Mucosa of rectum (tissue), 2 donors: Measurements from ENCODE around the gene PTPN14.
"Not testable (repeated sequence)": the region's sequence is repeated elsewhere in the genome, so short reads cannot be mapped to it uniquely, and the experiment has no call there.

ENCODE experiments used
- H3K27ac ChIP-seq, 2 donors: one replicate each; pipeline ENCODE4 v1.7.0; 2013; ENCODE audit warnings: inconsistent platforms in 2 of 2, low read depth in 2 of 2, low read length in 2 of 2
- H3K27me3 ChIP-seq, 2 donors: one replicate each; pipeline ENCODE4 v1.7.0; 2013; ENCODE audit warnings: low read length in 2 of 2; ENCODE audit not compliant: control insufficient read depth in 2 of 2, insufficient read depth in 2 of 2
- H3K36me3 ChIP-seq, 2 donors: one replicate each; pipeline ENCODE4 v1.7.0; 2013; ENCODE audit warnings: low read length in 2 of 2; ENCODE audit not compliant: control insufficient read depth in 2 of 2, insufficient read depth in 2 of 2
- H3K4me1 ChIP-seq, 2 donors: one replicate each; pipeline ENCODE4 v1.7.0; 2013; ENCODE audit warnings: low read length in 2 of 2, mild to moderate bottlenecking in 1 of 2; ENCODE audit not compliant: control insufficient read depth in 2 of 2, insufficient read depth in 2 of 2
- H3K4me3 ChIP-seq, 2 donors: one replicate each; pipeline ENCODE4 v1.7.0; 2013; ENCODE audit warnings: low read length in 2 of 2
- H3K9ac ChIP-seq, 2 donors: one replicate each; pipeline ENCODE4 v1.7.0; 2013; ENCODE audit warnings: low read length in 2 of 2, low read depth in 1 of 2, mild to moderate bottlenecking in 1 of 2
- H3K9me3 ChIP-seq, 2 donors: one replicate each; pipeline ENCODE4 v1.7.0; 2013; ENCODE audit warnings: low read length in 2 of 2; ENCODE audit not compliant: control insufficient read depth in 2 of 2
- donor health status: healthy.
- donor health status: Normal muscosa, but diverticular disease.

The PTPN14 gene

DNA sequence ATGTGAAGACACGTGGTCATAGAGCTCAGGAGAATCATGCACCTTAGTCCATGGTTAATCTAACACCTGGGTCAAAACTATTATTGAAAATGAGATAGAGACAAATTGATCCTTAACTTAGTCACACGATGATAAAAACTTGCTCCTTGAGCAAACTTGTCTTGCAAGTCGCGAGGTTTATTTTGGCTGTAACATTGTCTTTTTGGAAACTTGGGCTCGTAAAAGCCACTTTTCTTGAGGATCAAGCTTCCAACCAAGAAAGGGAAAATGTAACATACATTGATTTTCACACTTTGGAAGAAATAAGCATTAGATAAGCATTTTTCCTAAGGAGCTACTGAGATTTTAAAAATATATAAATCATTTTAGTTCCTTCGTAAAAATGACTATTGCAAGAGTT, 31.7 kb upstream of the PTPN14 start:
- Histone ChIP-seq H3K27me3 (no peaks in the 10 kb centered on the region), H3K4me1 (no peaks in the 10 kb centered on the region), H3K36me3 (no peaks in the 10 kb centered on the region), H3K27ac (no peak overlapping the region), H3K4me3 (no peak overlapping the region), H3K9me3 (no peaks in the 10 kb centered on the region), H3K9ac (no peak overlapping the region)

DNA sequence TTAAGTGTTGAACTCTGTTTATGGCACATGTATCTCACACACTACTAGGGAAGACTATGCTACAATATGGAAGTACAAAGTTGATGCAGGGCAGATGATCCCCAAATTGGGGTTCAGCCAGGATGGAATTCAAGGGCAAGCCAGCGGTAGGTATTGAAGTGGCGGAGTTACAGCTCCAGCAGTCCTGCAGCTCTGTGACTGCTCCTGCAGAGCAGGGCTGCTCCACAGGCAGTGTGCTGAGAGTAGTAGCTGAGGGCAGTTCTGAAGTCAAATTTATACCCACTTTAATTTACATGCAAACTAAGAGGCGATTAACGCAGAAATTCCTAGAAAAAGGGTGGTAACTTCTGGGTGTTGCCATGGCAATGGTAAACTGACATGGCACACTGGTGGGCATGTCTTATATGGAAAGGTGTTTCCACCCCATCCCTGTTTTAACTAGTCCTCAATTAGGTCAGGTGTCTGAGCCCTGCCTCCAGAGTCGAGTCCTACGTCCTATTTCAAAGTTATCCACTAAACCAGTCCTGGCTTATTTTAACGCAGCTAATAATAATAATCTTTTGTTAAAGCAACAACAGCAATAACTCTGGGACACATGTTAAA, 31.0 kb upstream of the PTPN14 start:
- Histone ChIP-seq H3K36me3 (no peaks in the 10 kb centered on the region), H3K4me1 (no peaks in the 10 kb centered on the region), H3K4me3 (no peak overlapping the region), H3K27me3 (no peaks in the 10 kb centered on the region), H3K9ac (no peak overlapping the region), H3K27ac (no peak overlapping the region), H3K9me3 (no peaks in the 10 kb centered on the region)

DNA sequence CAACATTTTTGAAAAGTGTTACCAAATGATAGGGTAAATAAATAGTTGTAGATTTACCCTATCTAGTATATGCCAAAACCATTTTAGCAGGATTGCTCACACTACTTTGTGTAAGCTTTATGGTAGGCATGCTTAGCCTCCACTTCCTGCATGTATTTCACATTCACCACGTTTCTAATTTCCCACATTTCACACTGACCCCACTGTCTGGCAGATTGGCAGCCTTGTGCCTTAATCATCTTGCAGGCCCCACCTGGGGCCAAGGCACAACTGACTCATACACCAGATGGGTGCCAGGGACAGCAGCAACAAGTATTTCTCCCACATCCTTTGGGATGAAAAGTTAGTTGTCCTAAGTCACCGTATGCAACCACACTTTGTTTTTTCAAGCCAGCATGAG, 30.4 kb upstream of the PTPN14 start:
- no peak overlapping the region for H3K9ac ChIP-seq

DNA sequence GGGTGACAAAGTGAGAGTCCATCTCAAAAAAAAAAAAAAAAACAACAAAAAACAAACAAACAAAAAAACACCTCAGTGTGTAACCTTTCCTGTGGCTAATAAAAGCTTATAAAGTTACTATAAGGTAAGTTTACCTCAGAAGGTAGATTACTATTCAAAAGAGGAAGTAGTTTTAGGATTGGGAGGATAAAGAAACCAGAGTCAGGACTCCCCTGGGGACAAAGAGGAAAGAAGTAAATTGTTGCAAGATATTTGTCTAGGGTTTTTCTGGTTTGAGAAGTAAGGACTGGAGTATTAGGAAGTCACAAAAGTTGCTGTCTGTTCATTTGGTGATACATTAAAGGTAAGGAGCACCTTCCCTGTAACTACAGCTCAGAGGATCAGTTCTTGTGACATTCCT, 27.8 kb upstream of the PTPN14 start:
- Histone ChIP-seq H3K9ac (no peak overlapping the region), H3K9me3 (peaks cover 0 to 3% of the 10 kb centered on the region in 2 donors), H3K27ac (no peak overlapping the region), H3K4me1 (no peaks in the 10 kb centered on the region), H3K27me3 (no peaks in the 10 kb centered on the region), H3K4me3 (no peak overlapping the region), H3K36me3 (no peaks in the 10 kb centered on the region)

More for the DNA sequence above, 30.4 kb upstream of the PTPN14 start:
- H3K4me1 ChIP-seq = no peaks in the 10 kb centered on the region
- no peaks in the 10 kb centered on the region for H3K36me3 ChIP-seq
- H3K27me3 ChIP-seq = no peaks in the 10 kb centered on the region
- H3K4me3 ChIP-seq = no peak overlapping the region
- H3K9me3 ChIP-seq = no peaks in the 10 kb centered on the region
- H3K27ac ChIP-seq = no peak overlapping the region

DNA sequence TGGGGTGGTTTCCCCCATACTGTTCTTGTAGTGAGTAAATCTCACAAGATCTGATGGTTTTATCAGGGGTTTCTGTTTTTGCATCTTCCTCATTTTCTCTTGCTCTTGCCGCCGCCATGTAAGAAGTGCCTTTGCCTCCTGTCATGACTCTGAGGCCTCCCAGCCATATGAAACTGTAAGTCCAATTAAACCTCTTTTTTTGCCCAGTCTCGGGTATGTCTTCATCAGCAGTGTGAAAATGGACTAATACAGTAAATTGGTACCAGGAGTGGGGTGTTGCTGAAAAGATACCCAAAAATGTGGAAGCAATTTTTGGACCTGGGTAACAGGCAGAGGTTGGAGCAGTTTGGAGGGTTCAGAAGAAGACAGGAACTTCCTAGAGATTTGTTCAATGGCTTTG, 24.7 kb upstream of the PTPN14 start:
- not testable (repeated sequence) for H3K36me3 ChIP-seq, H3K27me3 ChIP-seq, H3K9ac ChIP-seq, H3K9me3 ChIP-seq, H3K4me3 ChIP-seq, H3K4me1 ChIP-seq, H3K27ac ChIP-seq

DNA sequence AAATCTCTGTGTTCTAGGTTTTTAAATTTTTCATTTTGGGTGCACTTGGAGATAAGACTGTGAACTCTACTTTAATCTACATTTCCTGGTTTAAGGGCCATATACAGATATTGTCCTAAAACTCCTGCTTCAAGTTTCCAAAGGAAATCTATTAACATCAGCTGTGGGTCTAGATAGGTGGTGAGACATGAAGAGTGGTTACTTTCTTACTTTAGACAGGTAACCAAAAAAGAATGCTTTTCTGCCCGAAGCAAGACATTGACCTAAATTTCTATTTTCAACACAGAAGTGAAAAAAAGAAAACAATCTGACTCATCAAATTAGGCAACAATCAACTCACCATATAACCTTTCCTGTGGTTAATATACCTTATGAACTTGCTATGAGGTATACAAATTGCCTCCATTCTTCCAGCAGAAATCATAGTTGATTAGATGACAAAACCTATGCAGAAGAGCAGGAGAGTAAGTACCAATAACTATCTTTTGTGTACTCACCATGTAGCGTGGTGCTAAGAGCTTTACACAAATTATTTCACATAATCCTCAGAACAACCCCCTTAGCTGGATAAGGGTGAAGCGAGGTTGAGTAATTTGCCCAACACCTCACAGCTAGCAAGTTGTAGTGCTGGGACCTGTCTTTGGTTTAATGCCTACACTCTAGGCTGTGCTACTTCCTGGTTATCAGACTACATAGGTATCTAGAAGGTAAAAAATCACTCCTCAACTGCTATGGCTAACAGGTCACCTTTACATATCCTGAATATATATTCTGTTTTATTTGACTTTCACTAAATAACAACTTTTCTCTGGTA, 23.4 kb upstream of the PTPN14 start:
- no peak overlapping the region for H3K9ac ChIP-seq
- no peak overlapping the region for H3K27ac ChIP-seq
- H3K4me3 ChIP-seq = no peak overlapping the region
- H3K4me1 ChIP-seq = peaks cover 0 to 2% of the 10 kb centered on the region in 2 donors
- peaks cover 0 to 3% of the 10 kb centered on the region in 2 donors for H3K9me3 ChIP-seq
- no peaks in the 10 kb centered on the region for H3K36me3 ChIP-seq
- H3K27me3 ChIP-seq = no peaks in the 10 kb centered on the region

DNA sequence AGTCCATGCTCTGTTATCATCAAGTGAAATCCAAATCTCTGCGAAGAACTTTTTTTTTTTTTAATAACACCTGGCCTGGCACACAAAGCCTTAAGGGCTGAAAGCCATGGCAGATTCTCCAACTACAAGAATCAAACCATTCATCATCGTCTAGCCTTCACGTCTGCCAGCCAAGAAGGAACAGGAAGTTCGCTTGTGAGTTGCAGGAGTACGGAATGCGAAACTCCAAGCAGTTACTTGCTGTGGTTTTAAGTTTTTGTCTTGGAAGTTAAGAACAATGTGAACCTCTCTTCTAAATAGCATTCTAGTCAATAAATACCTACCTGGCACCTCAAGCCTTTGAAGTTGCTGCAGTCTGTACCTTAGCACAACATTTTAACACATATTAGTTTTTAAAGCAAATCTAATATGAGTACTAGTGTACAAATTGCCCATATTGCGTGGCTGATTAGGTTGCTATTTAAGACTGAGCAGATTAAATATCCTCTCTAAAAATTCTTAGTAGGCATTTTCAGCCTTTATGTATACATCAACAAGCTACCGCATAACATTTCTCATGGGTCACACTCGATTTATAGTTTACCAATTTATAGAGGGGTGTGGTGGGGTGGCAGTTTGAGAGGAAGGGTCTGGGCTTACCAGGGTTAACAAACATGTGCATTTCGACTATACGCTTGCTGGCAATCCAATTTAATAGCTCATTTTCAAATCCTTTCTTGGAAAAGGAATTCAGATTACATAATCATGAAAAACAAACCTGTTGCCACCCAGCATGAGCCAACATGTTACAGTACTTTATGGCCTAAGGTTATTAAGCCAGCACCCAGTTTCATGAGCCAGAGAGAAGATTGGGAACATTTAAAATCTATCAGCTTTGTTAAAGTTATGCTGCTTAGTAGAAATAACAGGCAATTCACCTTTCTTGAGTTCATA, 22.2 kb upstream of the PTPN14 start:
- Histone ChIP-seq H3K4me1 (peaks cover 0 to 2% of the 10 kb centered on the region in 2 donors), H3K4me3 (peak overlapping the region in 1 of 2 donors; percentile 33), H3K9ac (no peak overlapping the region), H3K27me3 (no peaks in the 10 kb centered on the region), H3K27ac (no peak overlapping the region), H3K9me3 (peaks cover 0 to 3% of the 10 kb centered on the region in 2 donors), H3K36me3 (no peaks in the 10 kb centered on the region)

DNA sequence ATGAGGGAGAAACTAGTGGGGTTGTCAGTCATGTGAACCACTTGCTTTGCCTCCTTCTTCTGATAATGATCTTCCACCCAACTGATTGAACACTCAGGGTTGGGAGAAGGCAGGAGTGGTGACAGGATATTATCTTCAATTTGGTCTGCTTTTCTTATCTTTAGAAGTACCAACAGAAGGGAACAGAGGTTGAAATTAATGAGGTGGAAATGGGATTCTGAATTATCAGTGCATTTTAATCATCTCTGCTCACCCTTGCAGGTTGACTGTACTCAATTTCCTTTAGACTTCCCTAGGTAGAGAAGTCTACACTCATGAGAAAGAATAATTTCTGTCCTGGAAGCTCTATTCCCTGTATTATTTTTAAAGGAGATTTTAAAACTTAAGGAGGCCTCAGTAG, 19.9 kb upstream of the PTPN14 start:
- Histone ChIP-seq H3K36me3 (no peaks in the 10 kb centered on the region), H3K9me3 (peaks cover 0 to 3% of the 10 kb centered on the region in 2 donors), H3K9ac (no peak overlapping the region), H3K27me3 (no peaks in the 10 kb centered on the region), H3K4me3 (no peak overlapping the region), H3K27ac (no peak overlapping the region), H3K4me1 (peaks cover 0 to 2% of the 10 kb centered on the region in 2 donors)

DNA sequence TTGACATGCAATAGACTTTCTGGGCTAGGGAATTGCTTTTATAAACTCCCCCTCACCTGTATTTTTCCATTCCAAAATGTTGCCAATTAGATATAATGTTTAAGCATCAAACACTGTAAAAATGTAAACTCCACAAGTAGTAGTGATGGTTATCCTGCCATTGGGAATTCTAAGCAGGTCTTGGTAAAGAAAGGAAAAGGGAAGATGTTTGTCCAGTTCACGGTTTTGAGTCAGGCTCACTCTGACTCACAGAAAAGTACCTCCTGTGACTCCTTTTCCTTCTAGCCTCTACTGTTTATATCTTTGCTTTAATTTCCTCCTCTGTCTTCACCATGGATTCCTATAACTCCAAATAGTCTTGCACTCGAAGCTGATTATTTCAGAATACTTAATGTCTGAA, 19.0 kb upstream of the PTPN14 start:
- peaks cover 0 to 2% of the 10 kb centered on the region in 2 donors for H3K4me1 ChIP-seq
- no peaks in the 10 kb centered on the region for H3K36me3 ChIP-seq
- no peaks in the 10 kb centered on the region for H3K9me3 ChIP-seq
- H3K9ac ChIP-seq = no peak overlapping the region
- H3K4me3 ChIP-seq = no peak overlapping the region
- no peaks in the 10 kb centered on the region for H3K27me3 ChIP-seq
- no peak overlapping the region for H3K27ac ChIP-seq
